ENCODE measurements around the gene STMN1.

- TF ChIP-seq EZH2phosphoT487 (IDR thresholded peaks at IDR 0.05; ENCODE audit: borderline replicate concordance) (no peak), CTCF (conservative IDR thresholded peaks at IDR 0.05; ENCODE audit: low read length) (no peak)
These were observed 29.1 kb downstream of the STMN1 start for GRCh38 chr1:25877155-25877554.

Measured in Loucy (cell line).